PFSK-1 (cell line): Measurements from ENCODE around the gene OTOP3.

Source experiments
- FOXP2 ChIP-seq: optimal IDR thresholded peaks from 2 replicates; pipeline ENCODE3; 2011; ENCODE audit warnings: borderline replicate concordance, control low read depth, inconsistent platforms; ENCODE audit not compliant: insufficient read depth; ENCODE audit errors: extremely low read length, extremely low read depth
- POLR2AphosphoS5 ChIP-seq: IDR thresholded peaks from 2 replicates; pipeline ENCODE4 v1.6.1; 2012; ENCODE audit warnings: low read depth, mild to moderate bottlenecking, control low read depth, low read length, moderate library complexity
- SIN3A ChIP-seq: IDR thresholded peaks from 2 replicates; pipeline ENCODE4 v1.6.1; 2012; ENCODE audit warnings: mild to moderate bottlenecking, low read length, moderate library complexity, borderline replicate concordance; ENCODE audit not compliant: insufficient read depth
- TF ChIP-seq, protein P1 (sequence below), 2 experiments: IDR thresholded peaks; 2 replicates each; pipeline versions ENCODE4 v1.6.1 to v1.8.0; 2011 to 2012; ENCODE audit warnings: low read depth in 2 of 2, low read length in 2 of 2, control low read depth in 1 of 2, inconsistent platforms in 1 of 2, mild to moderate bottlenecking in 1 of 2, moderate library complexity in 1 of 2; ENCODE audit not compliant: insufficient read depth in 1 of 2

DNA sequence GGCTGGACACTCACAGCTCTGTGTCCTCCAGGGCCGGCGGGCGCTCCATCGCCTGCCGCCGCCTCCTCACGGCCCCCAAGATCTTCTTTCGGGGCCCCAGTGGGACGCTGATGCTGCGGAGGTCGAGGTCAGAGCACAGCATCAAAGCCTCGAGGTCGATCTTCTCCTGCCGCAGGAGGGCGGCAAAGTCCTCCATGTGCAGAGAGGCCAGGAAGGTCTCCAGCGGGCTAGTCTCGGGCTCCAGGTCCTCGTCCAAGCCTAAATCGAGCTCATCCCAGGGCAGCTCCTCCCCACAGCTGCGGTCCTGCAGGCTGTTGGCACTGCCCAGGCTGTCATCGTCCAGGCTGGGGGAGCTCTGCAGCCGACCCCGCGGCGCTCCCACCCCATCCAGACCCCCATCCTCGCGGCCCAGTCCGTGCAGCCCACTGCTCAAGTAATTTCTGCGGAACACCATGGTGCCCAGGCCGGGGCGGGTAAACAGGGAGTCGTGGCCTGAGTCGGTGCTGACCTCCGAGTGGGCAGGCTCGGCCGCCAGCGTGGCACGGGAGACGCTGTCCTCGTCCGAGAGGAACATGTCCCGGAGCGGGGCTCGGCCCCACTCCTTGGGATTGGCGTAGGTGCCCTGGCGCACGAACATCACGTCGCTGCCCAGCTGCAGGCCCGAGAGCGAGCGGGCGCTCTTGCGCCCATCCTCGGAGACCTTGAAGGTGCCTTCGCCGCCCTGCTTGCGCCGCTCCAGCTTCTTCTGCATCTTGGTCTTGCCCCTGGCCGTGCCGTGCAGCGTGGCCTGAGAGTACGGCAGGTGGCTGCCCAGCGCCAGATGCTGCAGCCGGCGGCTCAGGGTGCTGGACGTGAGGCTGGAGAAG, 16.0 kb upstream of the OTOP3 start:
- TF ChIP-seq FOXP2 (no peak), POLR2AphosphoS5 (no peak), SIN3A (no peak)
- TF ChIP-seq, protein P1, sequence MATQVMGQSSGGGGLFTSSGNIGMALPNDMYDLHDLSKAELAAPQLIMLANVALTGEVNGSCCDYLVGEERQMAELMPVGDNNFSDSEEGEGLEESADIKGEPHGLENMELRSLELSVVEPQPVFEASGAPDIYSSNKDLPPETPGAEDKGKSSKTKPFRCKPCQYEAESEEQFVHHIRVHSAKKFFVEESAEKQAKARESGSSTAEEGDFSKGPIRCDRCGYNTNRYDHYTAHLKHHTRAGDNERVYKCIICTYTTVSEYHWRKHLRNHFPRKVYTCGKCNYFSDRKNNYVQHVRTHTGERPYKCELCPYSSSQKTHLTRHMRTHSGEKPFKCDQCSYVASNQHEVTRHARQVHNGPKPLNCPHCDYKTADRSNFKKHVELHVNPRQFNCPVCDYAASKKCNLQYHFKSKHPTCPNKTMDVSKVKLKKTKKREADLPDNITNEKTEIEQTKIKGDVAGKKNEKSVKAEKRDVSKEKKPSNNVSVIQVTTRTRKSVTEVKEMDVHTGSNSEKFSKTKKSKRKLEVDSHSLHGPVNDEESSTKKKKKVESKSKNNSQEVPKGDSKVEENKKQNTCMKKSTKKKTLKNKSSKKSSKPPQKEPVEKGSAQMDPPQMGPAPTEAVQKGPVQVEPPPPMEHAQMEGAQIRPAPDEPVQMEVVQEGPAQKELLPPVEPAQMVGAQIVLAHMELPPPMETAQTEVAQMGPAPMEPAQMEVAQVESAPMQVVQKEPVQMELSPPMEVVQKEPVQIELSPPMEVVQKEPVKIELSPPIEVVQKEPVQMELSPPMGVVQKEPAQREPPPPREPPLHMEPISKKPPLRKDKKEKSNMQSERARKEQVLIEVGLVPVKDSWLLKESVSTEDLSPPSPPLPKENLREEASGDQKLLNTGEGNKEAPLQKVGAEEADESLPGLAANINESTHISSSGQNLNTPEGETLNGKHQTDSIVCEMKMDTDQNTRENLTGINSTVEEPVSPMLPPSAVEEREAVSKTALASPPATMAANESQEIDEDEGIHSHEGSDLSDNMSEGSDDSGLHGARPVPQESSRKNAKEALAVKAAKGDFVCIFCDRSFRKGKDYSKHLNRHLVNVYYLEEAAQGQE (IDR thresholded peaks at IDR 0.05; ENCODE audit: insufficient read depth in 1 of 2, low read depth in 2 of 2, low read length in 2 of 2): no peak
